Measurements from ENCODE around the gene CD7.

DNA sequence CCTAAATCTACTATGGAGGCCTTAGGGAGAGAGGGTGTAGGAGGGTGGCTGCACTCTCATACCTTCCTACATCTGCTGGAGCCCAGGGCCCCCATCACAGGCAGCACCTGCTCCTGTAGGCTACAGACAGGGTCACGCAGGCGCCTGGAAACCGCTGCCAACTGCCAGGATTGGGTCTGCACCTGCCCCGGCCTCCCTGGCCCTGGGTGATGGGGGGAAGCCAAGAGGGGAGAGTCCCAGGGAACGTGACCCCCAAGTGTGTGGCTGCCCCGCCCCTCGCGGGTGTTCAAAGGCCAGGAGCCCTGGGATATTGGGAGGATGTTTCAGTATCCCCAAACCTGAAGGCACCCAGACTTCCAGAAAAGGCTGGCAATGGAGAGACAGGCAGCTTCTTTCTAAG, 36.1 kb upstream of the CD7 start:
- no peak for TF ChIP-seq POLR2A (IDR thresholded peaks at IDR 0.05)
- TF ChIP-seq, protein P1, sequence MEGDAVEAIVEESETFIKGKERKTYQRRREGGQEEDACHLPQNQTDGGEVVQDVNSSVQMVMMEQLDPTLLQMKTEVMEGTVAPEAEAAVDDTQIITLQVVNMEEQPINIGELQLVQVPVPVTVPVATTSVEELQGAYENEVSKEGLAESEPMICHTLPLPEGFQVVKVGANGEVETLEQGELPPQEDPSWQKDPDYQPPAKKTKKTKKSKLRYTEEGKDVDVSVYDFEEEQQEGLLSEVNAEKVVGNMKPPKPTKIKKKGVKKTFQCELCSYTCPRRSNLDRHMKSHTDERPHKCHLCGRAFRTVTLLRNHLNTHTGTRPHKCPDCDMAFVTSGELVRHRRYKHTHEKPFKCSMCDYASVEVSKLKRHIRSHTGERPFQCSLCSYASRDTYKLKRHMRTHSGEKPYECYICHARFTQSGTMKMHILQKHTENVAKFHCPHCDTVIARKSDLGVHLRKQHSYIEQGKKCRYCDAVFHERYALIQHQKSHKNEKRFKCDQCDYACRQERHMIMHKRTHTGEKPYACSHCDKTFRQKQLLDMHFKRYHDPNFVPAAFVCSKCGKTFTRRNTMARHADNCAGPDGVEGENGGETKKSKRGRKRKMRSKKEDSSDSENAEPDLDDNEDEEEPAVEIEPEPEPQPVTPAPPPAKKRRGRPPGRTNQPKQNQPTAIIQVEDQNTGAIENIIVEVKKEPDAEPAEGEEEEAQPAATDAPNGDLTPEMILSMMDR (IDR thresholded peaks at IDR 0.05), result no peak

Measured in stomach (tissue), 4 donors.